GM12892 (cell line): ENCODE measurements around the gene MYH2.

Source experiments
- POLR2A ChIP-seq: IDR thresholded peaks from 2 replicates; pipeline ENCODE4 v1.6.1; 2011; ENCODE audit warnings: low read depth, low read length, control low read depth
- POLR2AphosphoS5 ChIP-seq: IDR thresholded peaks from 2 replicates; pipeline ENCODE4 v1.6.1; 2011; ENCODE audit warnings: low read depth, low read length, control low read depth
- TAF1 ChIP-seq: IDR thresholded peaks from 2 replicates; pipeline ENCODE4 v1.6.1; 2011; ENCODE audit warnings: low read depth, mild to moderate bottlenecking, control low read depth, low read length, borderline replicate concordance

GRCh38 chr17:10516065-10516464 lies 33.4 kb downstream of the MYH2 start:
- no peak for TF ChIP-seq POLR2AphosphoS5
- TF ChIP-seq TAF1, result no peak
- no peak for TF ChIP-seq POLR2A
